ENCODE data around the gene PRKN.

DNA sequence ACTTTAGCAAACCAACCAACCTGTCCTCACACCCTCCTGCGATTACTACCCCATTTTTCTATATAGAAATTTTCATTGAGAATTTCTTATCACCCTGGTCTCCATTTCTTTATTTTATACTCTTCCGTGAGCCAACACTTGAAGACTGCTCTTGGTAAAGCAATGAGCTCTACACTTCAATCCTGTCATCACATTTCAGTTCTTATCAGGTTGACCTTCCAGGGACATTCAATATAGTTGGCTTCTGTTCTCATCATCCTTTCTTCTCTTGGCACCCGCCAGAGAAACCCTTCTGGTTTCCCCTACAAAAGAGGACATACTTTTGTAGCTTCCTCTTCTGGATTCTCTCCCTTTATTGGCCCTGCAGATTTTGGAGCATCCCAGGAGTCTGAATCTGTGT is 279.3 kb downstream of the PRKN start:
- TF ChIP-seq, protein P1, sequence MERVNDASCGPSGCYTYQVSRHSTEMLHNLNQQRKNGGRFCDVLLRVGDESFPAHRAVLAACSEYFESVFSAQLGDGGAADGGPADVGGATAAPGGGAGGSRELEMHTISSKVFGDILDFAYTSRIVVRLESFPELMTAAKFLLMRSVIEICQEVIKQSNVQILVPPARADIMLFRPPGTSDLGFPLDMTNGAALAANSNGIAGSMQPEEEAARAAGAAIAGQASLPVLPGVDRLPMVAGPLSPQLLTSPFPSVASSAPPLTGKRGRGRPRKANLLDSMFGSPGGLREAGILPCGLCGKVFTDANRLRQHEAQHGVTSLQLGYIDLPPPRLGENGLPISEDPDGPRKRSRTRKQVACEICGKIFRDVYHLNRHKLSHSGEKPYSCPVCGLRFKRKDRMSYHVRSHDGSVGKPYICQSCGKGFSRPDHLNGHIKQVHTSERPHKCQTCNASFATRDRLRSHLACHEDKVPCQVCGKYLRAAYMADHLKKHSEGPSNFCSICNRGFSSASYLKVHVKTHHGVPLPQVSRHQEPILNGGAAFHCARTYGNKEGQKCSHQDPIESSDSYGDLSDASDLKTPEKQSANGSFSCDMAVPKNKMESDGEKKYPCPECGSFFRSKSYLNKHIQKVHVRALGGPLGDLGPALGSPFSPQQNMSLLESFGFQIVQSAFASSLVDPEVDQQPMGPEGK (CRISPR knock-in tag; IDR thresholded peaks at IDR 0.05; ENCODE audit: borderline replicate concordance), result no peak
- TF ChIP-seq PPARA (CRISPR knock-in tag; IDR thresholded peaks at IDR 0.05; ENCODE audit: borderline replicate concordance) (no peak), BACH2 (CRISPR knock-in tag; IDR thresholded peaks at IDR 0.05; ENCODE audit: borderline replicate concordance) (no peak), OSR1 (CRISPR knock-in tag; IDR thresholded peaks at IDR 0.05) (no peak), ZFP30 (CRISPR knock-in tag; IDR thresholded peaks at IDR 0.05) (no peak), ZNF565 (CRISPR knock-in tag; conservative IDR thresholded peaks at IDR 0.05; ENCODE audit: low read depth) (no peak), TOX (CRISPR knock-in tag; IDR thresholded peaks at IDR 0.05; ENCODE audit: borderline replicate concordance) (no peak), RARB (CRISPR knock-in tag; IDR thresholded peaks at IDR 0.05) (no peak), ZFP3 (CRISPR knock-in tag; IDR thresholded peaks at IDR 0.05) (no peak)
- TF ChIP-seq, protein P2, sequence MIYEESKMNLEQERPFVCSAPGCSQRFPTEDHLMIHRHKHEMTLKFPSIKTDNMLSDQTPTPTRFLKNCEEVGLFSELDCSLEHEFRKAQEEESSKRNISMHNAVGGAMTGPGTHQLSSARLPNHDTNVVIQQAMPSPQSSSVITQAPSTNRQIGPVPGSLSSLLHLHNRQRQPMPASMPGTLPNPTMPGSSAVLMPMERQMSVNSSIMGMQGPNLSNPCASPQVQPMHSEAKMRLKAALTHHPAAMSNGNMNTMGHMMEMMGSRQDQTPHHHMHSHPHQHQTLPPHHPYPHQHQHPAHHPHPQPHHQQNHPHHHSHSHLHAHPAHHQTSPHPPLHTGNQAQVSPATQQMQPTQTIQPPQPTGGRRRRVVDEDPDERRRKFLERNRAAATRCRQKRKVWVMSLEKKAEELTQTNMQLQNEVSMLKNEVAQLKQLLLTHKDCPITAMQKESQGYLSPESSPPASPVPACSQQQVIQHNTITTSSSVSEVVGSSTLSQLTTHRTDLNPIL (CRISPR knock-in tag; IDR thresholded peaks at IDR 0.05; ENCODE audit: low read depth), result no peak
- TF ChIP-seq, protein P3, sequence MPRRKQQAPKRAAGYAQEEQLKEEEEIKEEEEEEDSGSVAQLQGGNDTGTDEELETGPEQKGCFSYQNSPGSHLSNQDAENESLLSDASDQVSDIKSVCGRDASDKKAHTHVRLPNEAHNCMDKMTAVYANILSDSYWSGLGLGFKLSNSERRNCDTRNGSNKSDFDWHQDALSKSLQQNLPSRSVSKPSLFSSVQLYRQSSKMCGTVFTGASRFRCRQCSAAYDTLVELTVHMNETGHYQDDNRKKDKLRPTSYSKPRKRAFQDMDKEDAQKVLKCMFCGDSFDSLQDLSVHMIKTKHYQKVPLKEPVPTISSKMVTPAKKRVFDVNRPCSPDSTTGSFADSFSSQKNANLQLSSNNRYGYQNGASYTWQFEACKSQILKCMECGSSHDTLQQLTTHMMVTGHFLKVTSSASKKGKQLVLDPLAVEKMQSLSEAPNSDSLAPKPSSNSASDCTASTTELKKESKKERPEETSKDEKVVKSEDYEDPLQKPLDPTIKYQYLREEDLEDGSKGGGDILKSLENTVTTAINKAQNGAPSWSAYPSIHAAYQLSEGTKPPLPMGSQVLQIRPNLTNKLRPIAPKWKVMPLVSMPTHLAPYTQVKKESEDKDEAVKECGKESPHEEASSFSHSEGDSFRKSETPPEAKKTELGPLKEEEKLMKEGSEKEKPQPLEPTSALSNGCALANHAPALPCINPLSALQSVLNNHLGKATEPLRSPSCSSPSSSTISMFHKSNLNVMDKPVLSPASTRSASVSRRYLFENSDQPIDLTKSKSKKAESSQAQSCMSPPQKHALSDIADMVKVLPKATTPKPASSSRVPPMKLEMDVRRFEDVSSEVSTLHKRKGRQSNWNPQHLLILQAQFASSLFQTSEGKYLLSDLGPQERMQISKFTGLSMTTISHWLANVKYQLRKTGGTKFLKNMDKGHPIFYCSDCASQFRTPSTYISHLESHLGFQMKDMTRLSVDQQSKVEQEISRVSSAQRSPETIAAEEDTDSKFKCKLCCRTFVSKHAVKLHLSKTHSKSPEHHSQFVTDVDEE (CRISPR knock-in tag; IDR thresholded peaks at IDR 0.05), result no peak

All from SK-N-SH treated with all-trans-retinoic acid at 6 μM for 48 hours (cell line).